ENCODE data around the gene BMI1.
"Not testable (repeated sequence)": the region's sequence is repeated elsewhere in the genome, so short reads cannot be mapped to it uniquely, and the experiment has no call there.

The BMI1 gene

DNA sequence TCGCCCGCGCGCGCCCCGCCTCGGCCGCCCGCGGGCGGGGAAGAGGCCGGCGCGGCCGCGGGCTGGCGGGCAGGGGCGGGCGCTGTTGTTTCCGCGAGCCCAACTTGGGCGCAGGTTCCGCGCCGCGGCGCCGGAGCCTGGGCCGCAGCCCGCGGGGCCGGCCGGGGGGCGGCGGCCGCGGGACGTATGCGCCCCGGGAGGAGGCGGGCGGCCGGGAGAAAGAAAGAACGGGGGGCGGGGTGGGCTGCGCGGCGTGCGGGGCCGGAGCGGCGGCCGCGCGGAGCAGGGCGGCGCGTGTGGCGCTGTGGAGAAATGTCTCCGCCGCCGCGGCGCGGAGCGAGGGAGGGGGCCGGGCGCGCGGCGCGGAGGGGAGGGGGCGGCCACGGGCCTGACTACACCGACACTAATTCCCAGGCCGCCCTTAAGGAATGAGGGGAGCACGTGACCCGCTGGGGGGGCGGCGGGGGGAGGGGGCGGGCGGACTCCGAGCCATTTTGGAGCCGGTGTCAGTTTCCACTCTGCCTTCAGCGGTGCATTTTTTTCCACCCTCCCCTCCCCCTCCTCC, at the start of gene BMI1:
BMI1 (plus strand) TSS at position 509 of the 565 bp plus-strand sequence. CDS start 5,351 bp downstream, outside the sequence.
- no peak for FAIRE-seq

DNA sequence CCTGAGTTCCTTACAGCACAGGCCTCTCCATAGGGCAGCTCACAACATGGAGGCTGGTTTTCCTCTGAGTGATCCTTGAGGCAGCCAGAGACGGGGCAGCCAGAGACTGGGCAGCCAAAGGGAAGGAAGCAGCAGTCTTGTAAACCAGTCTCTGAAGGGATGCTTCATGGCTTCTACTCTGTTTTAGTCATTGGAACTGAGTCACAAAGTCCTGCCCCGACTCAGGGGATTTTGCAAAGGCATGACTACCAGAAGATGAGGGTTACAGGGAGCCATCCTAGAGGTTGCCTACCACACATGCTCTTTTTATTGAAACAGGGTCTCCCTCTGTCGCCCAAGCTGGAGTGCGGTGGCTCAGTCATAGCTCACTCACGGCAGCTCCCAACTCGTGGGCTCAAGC, 49.1 kb upstream of the BMI1 start:
- no peak for FAIRE-seq

DNA sequence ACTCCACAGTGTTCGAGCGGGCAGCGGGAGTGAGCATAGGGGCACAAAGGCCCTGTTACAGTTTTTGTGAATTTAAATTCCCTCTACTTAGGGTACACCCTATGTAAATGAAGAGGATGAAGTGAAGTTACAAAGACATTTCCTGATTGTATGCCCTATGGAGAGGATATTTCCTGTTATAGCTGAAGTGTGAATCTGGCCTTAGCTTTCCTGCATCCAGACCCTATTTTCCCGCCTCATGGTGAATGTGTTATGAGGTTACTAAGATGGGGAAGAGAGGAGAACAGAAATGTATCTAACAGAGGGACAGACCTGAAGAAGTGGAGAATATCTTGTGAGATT, 42.5 kb upstream of the BMI1 start:
- no peak for FAIRE-seq

GRCh38 chr10:22280078-22280477, 40.8 kb upstream of the BMI1 start:
- no peak for FAIRE-seq

DNA sequence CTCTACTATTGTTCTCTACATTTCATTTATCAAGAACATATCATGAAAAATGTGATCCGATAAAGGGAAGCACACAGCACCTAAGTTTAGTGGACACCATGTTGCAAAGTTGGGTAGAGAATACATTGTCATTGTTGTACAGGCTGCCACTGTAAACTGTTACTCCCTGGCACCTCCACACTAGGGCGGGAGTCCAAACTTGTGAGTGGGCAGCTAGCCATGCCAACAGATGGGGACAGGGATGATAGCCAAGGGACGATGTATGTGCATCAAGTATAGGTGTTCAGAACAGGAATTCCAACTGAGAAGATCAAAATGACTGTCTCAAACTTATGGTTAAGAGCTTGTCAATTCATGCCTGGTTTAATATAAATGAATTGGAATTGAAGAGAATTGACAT, 35.8 kb upstream of the BMI1 start:
- no peak for FAIRE-seq

DNA sequence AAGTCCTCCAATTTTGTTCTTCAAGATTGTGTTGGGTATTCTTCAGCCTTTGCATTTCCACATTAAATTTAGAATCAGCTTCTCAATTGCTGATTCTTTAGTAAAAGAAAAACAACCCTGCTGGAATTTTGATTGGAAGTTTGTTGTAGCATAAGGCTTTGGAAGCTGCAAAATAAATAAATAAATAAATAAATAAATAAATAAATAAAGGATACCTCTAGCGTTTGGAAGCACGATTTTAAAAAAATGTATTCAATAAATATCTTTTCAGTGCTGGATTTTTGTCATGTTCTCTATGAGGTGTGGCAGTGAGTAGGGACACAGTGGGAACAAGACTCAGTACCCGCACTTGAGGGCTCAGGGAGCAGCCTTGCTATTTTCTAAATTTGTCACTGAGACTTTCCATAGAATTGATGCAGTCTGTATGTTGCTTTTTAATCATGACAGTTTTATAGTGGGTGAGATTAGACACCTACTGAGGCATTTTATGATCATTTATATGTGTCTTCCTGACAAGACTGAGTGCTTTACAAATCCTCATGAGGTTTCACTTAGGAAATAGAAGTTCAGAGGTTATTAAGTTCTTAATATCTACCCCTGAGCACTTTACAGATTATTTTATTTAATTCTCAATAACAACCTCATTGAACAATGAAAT, 27.0 kb upstream of the BMI1 start:
- FAIRE-seq: no peak

DNA sequence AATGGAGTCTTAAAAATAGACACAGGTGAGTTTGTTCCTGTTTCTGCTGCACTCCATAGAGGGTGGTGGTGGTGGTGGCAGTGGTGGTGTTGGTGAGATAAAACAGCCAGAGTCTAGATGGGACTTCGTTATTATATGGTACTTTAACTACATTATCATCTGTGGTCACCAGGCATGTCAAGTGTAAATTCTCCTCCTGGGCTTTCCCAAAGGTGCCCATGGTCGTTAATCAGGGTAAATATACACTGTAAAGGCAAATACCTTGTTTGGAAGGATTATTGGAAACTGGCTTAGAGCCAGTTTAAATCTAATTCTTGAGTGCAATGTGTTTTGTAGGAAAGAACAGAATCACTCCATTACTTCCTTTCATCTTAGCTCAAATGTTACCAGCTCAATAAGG, 26.2 kb upstream of the BMI1 start:
- FAIRE-seq: no peak

DNA sequence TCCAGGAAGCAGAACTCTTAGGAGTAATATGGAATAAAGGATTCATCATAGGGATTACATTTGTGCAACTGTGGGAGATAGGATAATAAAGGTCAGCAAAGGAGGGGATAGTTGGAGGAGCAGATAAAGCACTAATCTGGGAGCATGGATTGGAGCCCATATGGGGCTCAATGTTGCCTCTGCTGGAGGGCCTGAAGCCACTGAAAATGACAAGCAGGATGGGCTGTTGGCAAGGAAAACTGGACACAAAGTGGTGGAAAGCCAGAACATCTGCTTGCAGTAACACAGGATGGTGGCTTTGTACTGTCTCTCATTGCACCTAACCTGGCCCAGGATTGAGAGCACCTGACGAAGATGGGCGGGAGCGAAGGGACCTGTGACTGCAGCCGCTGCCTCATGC, 19.7 kb upstream of the BMI1 start:
- FAIRE-seq: no peak

GRCh38 chr10:22303461-22303860, 17.4 kb upstream of the BMI1 start:
- FAIRE-seq: no peak

GRCh38 chr10:22305721-22306120, 15.2 kb upstream of the BMI1 start:
- no peak for FAIRE-seq

DNA sequence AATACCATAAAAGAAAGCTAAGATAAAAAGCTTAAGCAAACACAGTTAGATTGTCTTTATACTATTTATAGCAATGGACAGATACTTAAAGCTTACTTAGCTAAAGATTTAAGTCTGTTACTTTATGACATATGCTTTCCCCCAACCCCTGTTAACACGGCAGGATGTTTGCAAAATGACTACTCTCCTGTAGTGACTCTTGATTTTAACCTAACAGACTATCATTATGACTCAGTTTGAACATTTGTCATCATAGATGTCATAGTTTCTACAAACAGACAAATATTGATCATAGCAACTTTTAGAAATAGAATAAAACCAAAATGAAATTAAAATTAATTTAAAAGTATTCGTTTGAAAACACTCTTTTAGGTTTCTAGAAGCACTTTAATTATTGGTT, 12.5 kb upstream of the BMI1 start:
- peak; percentile 49 for FAIRE-seq

GRCh38 chr10:22309180-22310000, 11.5 kb upstream of the BMI1 start:
- no peak for FAIRE-seq

GRCh38 chr10:22310012-22310411, 10.9 kb upstream of the BMI1 start:
- FAIRE-seq: not testable (repeated sequence)

DNA sequence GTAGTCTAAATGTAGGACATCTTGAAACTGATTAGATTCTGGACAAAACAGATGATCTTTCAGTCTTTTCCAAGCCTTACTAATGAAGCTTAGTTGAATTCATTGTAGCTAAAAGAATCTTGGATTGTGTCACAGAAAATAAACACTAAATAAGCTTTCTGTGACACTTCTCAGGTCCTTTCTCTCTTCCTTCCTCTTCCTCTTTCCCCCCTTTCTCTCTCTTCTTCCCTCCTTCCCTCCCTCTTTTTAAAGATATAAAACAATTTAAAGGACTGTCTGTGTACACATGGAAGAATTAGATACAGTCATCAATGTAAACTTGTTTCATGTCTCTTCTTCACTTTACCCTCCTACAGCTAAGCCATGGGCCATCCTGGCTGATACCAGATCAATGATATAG, 10.0 kb upstream of the BMI1 start:
- no peak for FAIRE-seq

DNA sequence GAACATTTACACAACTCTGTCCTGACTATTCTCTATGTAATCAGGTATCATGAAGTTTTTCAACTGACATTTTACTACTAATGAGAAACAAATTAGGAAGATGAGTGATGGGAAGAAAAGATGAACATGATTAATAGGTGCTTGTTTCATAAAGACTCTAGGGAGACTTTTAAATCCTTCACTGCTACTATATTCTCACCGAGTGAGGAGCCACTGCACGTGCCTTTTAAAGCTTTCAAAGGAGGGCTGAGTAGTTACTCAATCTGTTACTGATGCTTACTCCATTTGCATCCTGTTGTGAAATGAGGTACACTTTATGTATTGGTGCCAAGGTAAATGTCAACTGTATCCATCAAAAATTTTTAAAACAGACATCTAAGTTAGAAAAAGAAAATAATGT, 6.0 kb upstream of the BMI1 start:
- FAIRE-seq: no peak

DNA sequence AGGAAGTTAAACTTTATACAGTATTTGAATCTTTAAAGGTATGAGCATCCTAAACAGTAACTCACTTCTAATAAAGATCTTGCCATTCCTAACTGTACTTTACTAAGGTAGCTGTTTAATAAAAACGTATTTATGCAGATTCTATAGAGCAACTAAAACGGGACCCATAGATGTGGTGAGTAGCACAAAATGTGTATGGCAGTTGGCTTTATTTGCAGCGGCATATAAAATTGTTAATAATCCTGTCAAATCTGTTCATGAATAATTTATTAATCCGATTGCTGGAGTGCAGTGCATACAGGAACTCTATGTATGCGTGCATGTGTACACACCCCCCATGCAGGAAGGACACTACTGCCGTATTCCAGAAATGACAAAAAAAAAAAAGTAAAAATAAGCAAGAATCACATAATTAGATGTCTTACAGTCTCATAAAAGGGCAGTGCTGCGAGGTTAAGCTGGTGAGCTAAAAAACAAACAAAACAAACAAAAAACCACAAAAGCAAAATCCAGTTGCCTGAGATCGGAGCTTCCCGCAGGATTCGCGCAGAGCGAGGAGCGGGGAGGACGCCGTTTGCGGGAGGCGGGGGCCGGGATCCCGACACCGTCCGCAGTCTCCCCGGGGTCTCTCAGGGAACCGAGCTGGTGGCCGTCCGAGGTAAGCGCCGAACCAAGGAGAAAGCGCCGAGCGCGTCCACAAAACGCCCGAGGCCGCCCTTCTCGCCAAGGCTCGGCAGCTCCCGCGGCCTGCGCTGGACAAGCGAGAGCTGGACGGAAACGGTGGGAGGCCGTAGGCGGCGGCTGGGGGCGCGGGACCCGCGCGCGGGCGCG, 5.2 kb upstream of the BMI1 start:
- FAIRE-seq: no peak

DNA sequence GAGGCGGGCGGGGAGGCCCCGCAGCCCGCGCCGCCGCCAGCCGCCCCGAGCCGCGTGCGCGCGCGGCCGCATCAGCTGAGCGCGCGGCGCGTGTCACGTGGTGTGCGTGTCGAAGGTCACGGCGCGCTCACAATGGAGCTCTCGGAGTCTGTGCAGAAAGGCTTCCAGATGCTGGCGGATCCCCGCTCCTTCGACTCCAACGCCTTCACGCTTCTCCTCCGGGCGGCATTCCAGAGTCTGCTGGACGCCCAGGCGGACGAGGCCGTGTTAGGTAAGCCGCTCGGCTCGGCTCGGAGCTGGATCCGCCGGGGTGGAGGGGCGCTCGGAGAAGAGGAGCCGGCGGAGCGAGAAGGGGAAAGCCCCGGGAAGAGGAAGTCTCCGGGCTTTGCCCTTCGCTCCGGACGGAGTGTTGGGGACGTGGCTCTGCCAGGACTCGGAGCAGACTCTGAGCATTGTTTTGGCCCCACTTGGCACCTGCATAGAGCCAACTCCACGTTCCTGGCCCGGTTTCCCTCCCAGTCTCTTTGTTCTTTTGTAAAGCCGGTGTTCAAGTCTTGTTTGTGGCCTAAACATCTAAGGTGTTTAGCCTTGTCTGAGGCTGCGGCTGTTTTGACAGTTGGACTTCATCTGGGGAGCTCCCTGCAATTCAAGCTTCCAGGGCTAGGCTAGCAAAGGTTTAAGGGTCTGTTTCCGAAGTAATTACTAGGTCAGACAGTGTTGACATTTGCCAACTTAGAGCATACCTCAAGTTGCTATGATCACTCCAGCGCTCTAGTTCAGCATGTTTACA, 4.4 kb upstream of the BMI1 start, which contains the start of gene COMMD3:
COMMD3 (plus strand) TSS at position 103 of the 790 bp plus-strand sequence; CDS start at position 133, 30 bp downstream.
- no peak for FAIRE-seq

DNA sequence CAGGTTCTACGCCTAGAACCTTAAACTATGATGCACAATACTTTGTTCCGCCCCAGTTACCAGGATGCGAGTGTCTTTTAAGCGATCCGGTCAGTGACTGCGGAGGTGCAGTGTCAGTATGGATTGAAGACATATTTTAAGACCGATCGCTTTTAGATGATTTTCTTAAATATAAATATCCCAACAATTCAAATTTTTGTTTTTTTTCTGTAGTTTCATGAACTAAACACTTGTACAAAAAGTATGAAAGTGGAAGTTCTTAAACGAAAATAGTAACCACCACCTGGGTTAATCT, 3.9 kb upstream of the BMI1 start:
- no peak for FAIRE-seq

DNA sequence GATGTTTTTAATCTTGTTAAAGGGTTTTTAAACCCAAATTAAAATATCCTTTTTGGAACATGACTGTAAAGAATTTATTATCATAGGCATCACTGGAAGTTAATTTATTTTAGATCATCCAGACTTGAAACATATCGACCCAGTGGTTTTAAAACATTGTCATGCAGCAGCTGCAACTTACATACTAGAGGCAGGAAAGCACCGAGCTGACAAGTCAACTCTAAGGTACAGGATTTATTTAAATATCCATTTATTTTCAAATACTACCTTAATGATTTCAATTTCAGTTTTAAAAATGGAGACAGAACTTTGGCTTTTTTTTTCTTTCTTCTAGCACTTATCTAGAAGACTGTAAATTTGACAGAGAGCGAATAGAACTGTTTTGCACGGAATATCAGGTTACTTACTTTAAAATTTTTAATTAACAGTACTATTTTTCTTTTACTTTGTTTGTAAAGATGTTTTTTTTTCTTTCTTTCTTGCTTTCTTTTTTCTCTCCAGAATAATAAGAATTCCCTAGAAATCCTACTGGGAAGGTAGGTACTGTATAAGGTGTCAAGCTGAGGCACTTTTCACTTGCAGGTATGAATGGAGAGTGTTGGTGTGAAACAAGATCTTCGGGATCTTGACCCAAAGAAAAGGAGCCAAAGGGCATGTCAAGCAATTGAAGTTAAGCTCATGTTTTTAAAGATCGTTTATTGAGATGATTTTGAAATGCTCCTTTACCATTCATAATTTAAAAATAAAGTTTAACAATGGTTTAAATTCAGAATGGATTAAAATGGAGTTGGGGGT, 2.9 kb upstream of the BMI1 start:
- FAIRE-seq: peak; percentile 75

DNA sequence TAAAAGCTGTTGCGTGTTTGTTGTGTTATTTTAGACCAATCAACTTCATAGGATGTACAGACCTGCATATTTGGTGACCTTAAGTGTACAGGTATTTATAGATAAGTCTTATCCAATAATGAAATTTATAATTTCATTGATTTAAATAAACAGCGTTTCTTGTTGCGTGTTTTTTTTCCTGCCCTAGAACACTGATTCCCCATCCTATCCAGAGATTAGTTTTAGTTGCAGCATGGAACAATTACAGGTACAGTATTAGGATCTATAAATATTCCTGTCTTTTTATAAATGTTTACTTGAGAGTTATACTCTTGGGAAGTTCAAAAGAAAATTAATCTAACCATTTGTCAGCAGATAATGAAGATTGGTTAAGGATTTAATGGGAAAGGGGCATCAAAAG, 2.1 kb upstream of the BMI1 start:
- no peak for FAIRE-seq

- no peak for FAIRE-seq
Observed at GRCh38 chr10:22319547-22319979, 1.3 kb upstream of the BMI1 start.

Measured in colon (tissue), 2 donors.